HG03378 (cell line): ENCODE measurements around the gene ZNF343.
"Not testable (repeated sequence)": the region's sequence is repeated elsewhere in the genome, so short reads cannot be mapped to it uniquely, and the experiment has no call there.

Experiments
- ATAC-seq: cut with Tn5 transposase; IDR thresholded peaks from one replicate; pipeline ENCODE4 v1.9.1; 2021; ENCODE audit warnings: mild to moderate bottlenecking, moderate library complexity; ENCODE audit not compliant: unreplicated experiment

The ZNF343 gene

DNA sequence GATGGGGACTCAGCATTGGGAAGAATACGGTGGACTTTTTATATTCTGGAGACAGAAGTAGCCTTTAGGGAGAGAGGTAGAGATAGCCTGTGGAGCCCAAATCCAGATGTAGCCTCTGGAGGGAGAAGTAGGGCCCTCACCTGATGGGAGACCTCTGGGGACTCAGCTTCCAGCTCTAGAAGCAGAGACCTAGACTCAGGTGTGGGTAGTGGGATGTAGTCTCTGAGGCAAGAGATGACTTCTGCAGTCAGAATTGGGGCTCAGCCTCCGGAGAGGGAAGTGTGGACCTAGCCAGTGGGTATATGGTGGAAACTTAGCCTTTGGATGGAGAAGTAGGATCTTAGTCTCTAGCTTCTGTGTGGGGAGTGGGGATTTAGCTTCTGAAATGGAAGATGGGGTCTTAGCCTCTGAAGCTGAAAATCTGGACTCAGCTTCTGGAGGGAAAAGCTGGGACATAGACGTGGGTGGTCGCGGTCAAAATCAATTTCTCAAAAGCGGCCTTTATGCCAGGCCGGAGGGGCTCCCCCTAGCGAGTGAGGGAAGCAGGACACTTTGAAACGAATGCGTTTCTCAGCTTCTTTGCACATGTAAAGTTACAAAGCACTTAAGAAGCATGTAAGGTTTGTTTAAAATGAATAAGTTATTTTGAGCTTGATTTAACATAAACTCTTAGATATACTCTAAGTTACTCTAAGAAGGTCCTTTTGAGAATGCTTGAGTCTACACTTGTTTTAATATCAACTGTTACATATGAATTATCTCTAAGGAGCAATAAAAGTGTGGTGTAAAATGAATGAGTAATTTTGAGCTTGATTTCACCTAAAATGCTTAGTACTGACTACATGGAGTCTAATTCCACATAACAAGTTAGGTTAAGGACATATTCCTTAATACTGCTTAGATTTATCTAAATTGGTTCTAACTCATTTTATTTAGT lies 12.9 kb upstream of the ZNF343 start:
- no peak for ATAC-seq

DNA sequence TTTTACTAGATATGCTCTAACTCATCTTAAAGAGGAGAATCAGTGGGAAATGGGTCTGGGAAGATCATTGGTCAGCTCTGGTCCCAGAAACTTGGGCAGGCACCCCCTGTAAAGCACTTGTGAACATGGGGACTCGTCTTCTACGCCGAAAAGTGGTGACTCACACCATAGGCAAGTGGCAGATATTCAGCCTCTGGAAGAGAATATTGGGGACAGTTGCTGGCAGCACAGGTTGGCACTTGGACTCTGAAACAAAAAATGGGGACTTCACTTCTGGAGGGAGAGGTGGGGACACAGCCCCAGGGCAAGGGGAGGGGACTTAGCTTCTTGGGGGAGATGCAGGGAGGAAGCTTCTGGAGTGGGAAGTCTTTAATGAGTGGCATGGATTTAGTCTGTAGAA lies 11.9 kb upstream of the ZNF343 start:
- no peak for ATAC-seq

DNA sequence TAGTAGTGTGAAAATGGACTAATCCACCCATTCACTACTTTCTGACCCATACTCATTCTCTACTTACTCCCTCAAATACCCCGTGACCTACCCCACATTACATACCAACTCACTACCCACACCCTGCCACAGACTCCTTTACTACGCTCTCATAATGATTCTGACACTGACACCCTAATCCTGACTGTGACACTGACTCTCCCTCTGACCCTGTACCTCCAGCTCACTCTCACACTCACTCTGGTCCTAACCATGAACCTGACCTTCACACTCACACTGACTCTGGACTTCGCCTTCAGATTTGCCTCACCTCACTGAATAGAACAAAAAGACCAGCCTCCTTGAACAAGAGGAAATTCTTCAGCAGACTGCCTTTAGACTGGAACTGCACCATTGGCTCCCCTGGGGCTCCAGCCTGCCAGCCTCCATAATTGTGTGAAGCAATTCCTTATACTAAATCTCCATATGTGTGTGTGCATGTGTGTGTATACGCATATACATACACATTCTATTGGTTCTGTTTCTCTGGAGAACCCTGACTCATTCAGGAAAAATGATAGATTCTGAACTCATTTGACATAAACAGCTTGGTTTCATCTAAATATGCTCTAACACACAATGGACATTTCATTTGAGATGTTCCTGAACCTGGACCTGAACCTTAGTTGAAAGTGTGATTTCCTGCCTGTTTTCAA lies 10.5 kb upstream of the ZNF343 start:
- no peak for ATAC-seq

DNA sequence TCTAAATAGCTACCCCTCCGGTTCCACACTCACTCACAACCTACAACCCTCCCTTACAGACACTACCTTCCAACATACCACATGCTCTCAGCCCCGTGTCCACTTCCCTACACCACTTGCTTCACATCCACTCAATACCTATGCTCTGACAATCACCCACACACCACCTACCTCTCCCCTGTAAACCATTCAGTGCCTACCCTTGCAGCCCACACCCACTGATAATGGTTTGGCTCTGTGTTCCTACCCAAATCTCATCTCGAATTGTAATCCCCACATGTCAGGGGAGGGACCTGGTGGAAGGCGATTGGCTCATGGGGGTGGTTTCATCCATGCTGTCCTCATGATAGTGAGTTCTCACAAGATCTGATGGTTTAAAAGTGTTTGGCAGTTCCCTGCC lies 9.8 kb upstream of the ZNF343 start:
- no peak for ATAC-seq

DNA sequence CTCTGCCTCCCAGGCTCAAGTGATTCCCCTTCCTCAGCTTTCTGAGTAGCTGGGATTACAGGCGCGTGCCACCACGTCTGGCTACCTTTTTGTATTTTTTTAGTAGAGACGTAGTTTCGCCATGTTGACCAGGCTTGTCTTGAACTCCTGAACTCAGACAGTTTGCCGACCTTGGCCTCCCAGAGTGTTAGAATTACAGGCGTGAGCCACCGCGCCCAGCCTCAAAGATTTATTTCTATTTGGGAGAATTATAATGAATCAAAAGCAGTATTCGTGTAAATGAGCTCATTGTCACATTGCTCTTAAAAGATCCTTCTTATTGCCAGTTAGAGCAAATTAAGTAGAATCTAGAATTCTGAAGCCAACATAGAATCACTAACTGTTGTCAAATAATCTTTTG lies 9.4 kb upstream of the ZNF343 start:
- no peak for ATAC-seq

DNA sequence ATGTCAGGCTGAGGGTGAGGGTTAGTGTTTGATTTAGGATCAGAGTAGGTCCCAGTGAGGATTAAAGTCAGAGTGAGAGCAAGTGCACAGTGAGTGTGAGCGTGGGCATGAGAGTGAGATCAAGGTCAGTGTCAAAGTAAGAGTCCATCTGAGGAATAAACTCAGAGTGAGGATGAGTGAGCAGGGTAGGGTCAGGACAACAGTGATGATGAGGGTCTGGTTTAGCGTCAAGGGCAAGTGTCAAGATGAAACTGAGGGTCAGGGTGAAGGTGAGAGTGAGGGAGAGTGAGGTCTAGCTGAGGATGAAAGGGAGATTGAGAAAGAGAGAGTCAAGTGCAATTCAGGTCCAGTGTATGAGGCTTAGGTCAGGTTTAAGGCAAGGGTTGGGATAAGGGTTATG lies 7.7 kb upstream of the ZNF343 start:
- no peak for ATAC-seq

DNA sequence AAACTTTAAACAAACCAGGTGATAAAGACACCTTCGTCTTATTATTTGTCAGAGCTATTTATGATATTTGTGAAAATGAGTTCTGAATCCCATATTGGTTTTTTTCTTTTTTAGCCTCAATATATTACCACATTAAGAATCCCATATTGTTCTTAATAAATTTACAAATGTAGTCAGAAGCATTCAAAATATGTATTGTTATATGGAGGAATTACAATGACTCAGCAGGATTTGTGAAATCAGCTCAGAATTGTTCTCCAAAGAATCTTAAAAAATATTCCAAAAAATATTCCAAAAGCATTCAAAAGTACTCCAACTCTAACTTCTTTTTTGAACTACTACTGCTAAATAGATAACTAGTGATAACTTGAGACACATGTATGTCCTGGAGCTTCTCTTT lies 6.5 kb upstream of the ZNF343 start:
- no peak for ATAC-seq

DNA sequence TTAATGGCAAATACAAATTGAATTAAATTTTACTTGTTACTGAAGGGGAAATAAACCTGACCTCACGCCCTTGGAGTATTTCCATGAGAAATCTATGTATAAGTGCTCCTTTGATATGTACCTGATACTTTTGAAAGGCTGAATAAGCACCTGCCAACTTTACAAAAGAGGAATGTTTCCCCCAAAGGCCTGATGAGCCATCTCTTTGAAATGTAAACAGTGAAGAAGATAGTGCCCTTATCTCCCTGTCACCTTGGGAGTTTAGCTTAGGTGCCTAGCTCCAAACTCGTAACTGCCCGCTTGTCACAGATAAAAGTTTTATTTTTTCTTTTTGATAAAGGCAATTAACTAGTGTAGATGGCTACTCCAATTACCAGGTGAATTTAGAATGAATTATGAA lies 1.1 kb upstream of the ZNF343 start:
- ATAC-seq: no peak

DNA sequence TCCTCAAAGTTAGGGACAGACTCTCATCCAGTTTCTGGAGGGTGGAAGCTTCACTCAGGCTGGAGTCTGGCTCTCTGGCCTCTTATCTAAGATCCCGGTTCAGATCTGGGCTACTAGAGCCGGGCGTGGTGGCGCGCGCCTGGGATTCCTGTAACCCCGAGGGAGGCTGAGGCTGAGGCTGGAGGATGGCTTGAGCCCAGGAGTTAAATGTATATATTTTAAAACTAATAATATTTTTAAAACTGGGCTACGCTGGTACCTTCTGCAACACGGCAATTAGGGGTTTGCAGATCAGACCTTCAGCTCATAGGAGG lies 710 bp upstream of the ZNF343 start:
- ATAC-seq: no peak

DNA sequence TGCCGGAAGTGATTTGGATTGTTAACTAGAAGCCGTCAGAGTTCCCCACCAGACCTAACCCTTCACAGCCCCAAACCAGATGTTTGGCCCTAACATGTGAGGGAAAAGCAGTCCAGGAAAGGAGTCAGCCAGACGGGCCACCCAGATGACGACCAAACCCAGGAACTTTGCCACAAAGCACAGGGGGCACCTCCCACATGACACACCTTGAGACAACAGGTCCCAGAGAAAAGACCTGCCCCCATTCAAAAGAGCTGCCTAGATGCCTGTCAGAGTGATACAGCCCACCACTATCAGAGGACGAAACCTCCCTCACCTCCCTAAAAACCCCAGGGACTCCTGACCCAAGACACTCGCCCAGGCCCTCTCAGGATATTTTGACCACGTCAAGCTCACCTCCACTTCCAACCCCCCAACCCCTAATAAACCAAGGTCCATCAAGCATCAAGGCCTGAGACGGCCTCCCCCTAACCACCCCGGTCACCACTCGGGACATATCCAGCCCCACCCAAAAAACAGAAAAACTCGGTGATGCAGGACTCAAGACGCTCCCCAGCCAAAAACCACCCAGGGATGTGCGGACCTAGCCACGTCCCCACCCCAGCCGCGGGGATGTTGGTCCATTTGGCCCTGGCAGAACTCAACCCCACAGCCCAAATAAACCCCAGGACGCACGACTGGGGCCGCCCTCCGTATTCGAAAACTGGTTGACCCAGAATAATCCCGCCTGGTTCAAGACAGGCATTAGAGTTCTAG lies 662 bp downstream of the ZNF343 start:
- no peak for ATAC-seq

DNA sequence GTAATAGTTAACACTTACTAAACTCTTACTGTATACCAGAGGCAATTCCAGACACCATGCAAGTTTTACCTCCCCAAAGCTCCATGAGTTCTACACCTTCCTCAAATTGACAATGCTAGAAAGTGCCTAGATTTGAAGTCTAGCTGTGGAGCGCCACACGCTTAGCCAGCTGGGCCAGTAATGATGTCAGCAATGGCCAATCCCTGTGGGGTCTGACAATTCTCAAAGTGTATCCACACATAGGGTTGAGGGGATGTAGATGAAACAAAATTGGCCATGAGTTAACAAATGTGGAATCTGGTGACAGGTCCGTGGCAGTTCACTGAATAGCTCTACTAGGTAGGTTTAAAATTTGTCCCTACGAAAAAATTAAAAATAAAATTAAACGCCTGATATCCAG lies 1.3 kb downstream of the ZNF343 start:
- no peak for ATAC-seq

DNA sequence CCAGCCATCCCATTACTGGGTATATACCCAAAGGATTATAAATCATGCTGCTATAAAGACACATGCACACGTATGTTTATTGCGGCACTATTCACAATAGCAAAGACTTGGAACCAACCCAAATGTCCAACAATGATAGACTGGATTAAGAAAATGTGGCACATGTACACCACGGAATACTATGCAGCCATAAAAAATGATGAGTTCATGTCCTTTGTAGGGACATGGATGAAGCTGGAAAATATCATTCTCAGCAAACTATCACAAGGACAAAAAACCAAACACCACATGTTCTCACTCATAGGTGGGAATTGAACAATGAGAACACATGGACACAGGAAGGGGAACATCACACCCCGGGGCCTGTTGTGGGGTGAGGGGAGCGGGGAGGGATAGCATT lies 2.3 kb downstream of the ZNF343 start:
- not testable (repeated sequence) for ATAC-seq

DNA sequence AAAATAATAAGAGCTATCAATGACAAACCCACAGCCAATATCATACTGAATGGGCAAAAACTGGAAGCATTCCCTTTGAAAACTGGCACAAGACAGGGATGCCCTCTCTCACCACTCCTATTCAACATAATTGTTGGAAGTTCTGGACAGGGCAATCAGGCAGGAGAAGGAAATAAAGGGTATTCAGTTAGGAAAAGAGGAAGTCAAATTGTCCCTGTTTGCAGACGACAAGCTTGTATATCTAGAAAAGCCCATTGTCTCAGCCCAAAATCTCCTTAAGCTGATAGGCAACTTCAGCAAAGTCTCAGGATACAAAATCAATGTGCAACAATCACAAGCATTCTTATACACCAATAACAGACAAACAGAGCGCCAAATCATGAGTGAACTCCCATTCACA lies 3.9 kb downstream of the ZNF343 start:
- ATAC-seq: not testable (repeated sequence)

DNA sequence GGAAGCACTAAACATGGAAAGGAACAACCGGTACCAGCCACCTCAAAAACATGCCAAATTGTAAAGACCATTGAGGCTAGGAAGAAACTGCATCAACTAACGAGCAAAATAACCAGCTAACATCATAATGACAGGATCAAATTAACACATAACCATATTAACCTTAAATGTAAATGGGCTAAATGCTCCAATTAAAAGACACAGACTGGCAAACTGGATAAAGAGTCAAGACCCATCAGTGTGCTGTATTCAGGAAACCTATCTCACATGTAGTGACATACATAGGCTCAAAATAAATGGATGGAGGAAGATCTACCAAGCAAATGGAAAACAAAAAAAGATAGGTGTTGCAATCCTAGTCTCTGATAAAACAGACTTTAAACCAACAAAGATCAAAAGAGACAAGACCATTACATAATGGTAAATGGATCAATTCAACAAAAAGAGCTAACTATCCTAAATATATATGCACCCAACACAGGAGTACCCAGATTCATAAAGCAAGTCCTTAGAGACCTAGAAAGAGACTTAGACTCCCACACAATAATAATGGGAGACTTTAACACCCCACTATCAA lies 5.8 kb downstream of the ZNF343 start:
- not testable (repeated sequence) for ATAC-seq

DNA sequence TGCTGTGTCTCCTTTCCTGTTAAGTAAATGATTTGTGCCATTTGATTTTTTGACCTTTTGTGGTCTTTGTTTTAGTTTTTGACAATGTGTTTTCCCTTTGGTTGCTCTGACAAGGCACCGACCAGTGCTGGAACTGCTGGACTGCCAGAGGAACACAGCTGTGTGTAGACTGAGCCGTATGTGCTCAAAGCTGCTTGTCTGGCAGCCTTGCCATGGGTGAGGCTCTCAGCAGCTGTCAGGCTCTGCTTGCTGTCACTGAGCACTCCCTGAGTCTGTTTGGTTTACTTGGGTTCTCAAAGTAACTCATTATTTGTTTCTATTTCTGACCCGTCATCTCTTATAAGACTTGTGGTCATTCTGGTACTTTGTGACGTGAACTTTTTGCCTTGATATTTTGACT lies 23.1 kb downstream of the ZNF343 start:
- ATAC-seq: no peak

DNA sequence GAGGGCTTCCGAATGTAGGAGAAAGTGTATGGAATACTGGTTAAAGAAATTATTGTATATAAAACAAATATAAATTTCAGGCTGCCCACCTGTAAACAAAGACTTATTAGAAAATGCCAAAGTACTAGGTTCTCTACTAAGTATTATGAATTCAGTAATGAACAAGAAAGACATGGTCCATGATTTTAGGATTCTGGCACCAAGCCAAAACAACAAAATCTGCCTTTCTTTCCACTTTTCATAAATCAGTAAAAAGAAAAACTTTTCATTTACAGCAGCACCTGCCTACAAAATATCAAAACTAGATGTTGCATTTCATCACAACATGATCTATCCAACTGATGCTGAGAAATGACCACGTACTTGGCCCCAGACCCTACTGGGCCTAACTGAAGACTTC lies 23.6 kb downstream of the ZNF343 start:
- no peak for ATAC-seq

DNA sequence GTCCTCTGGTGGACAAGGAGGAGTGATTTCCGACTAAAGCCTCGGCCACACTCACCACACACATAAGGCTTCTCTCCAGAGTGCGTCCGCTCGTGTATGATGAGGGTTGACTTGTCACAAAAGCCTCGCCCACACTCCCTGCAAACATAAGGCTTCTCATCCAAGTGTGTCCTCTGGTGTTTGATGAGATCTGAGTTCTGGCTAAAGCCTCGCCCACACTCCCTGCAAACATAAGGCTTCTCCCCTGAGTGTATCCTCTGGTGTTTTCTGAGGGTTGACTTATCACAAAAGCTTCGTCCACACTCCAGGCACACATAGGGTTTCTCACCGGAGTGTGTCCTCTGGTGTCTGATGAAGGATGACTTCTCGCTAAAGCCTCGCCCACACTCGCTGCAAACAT lies 25.2 kb downstream of the ZNF343 start:
- no peak for ATAC-seq

DNA sequence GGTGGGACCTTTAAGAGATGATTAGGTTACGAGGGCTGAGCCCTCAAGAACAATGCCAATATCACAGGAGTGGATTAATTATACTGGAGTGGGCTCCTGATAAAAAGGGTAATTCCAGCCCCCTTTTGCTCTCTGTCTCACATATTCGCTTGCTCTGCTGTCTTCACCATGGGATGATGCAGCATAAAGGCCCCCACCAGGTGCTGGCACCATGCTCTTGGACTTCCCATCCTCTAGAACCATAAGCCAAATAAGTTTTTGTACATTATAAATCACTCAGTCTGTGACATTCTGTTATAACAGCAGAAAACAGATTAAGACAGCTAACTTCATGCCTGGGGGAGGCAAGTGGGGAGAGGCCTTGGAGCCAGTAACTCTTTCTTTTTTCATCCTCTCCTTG lies 28.3 kb downstream of the ZNF343 start:
- ATAC-seq: no peak

DNA sequence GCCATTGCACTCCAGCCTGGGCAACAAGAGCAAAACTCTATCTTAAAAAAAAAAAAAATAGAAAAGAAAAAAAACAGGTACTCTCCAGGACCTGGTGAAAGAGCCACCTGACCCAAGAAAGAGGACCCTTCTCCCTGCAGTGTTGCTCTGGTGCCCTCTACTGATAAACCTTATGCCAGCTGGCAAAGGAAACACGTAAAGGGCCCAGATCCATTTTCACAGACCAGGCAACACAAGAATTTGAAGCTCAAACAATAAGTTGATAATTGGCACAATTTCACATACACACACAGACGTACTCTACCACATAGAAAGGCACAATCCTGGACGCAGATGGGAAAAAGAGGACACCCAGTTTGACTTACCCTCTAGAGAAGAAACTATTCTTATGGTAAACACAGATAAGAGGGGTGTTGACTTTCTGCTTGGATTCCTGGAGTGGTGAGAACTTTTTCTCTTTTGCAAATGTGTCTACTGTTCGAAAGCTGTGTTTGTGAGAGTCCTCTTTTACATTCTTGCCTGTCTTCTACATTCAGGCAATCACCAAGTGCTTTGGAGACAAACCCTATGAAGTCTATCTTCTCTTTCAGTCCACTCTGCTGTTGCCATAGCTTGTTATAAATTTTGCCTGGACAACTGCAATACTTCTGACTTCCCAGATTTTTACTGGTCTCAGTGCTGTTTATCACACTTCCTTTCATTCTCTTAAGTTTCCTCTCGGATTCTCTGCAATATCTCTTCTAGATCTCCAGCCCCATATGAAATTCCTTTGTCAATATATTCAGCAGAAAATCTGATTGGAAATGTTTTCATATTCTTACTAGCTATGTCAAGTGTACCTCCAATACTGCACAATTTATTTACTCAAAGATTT lies 31.7 kb downstream of the ZNF343 start:
- ATAC-seq: no peak
